Measurements from ENCODE around the gene BRD3OS. TPM values are rescaled to one million over a fixed set of nuclear protein-coding genes. Genes with fewer than 3 reads are reported as not detected.

BRD3OS gene
- total and polyA plus RNA-seq, 2 of the 13 experiments (the other 11 are each of a cell fraction or from before 2014, with no cell fraction given) = 4.9 to 5.7 TPM

DNA sequence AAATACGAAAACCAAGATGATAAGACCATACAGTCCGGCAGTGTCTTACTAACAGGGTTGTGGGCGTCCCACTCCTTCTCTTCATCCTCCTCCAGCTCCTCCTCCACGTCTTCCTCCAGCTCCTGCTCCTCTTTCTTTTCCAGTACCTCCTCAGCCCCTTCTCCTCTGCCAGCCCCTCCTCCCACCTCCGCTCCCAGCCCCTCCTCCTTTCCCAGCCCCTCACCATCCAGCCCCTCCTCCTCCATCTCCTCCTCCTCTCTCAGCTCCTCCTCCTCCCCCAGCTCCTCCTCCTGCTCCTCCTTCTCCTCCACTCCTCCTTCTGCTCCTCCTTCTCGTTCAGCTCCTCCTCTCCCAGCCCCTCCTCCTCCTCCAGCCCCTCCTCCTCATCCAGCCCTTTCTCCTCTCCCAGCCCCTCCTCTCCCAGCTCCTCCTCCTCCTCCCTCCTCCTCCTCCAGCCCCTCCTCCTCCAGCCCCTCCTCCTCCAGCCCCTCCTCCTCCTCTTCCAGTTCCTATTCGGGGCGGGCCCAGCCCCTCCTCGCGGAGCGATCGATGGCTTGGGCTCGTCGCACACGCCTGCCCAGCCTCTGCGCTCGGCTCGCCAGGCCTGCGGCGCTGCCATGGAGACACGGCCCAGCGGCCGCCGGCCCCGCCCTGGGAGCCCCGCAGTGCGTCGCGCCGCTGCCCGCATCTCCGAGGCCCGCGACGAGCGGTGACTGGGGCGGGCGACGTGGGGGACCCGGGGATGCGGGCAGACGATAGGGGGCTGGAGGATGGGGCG lies at the start of gene BRD3OS (continued):
- TF ChIP-seq AHDC1 (CRISPR knock-in tag; IDR thresholded peaks at IDR 0.05; ENCODE audit: borderline replicate concordance) = no peak
- TF ChIP-seq ZFP90 (CRISPR knock-in tag; IDR thresholded peaks at IDR 0.05; ENCODE audit: borderline replicate concordance) = no peak
- TF ChIP-seq FLYWCH1 (CRISPR knock-in tag; IDR thresholded peaks at IDR 0.05) = no peak
- 0 out of 2 replicates have a peak, but pooled peaks have one; percentile 40 for TF ChIP-seq ZMAT3 (CRISPR knock-in tag; conservative IDR thresholded peaks at IDR 0.05)
- peak; percentile 34 for TF ChIP-seq IKZF4 (CRISPR knock-in tag; IDR thresholded peaks at IDR 0.05; ENCODE audit: borderline replicate concordance, low read depth, not compliant biosample characterization)
- TF ChIP-seq TBL1XR1 (IDR thresholded peaks at IDR 0.05; ENCODE audit: borderline replicate concordance, low read length, partially characterized antibody) = peak; percentile 20
- TF ChIP-seq TIGD3 (CRISPR knock-in tag; IDR thresholded peaks at IDR 0.05; ENCODE audit: borderline replicate concordance) = no peak
- TF ChIP-seq SMAD1 (CRISPR knock-in tag; IDR thresholded peaks at IDR 0.05; ENCODE audit: borderline replicate concordance, low read depth) = peak; percentile 79; the same call in 1 of the 2 replicates
- no peak for TF ChIP-seq ARNTL (CRISPR knock-in tag; IDR thresholded peaks at IDR 0.05)
- no peak for TF ChIP-seq ZNF552 (CRISPR knock-in tag; IDR thresholded peaks at IDR 0.05; ENCODE audit: borderline replicate concordance)
- TF ChIP-seq ZNF292 (CRISPR knock-in tag; IDR thresholded peaks at IDR 0.05; ENCODE audit: borderline replicate concordance, low read depth) = no peak
- no peak for TF ChIP-seq EED (CRISPR knock-in tag; IDR thresholded peaks at IDR 0.05)
- TF ChIP-seq ZNF350 (CRISPR knock-in tag; IDR thresholded peaks at IDR 0.05; ENCODE audit: borderline replicate concordance, low read depth) = no peak
- TF ChIP-seq ZSCAN9 (CRISPR knock-in tag; IDR thresholded peaks at IDR 0.05; ENCODE audit: borderline replicate concordance) = peak; percentile 27; the same call in 1 of the 2 replicates
- no peak for TF ChIP-seq FOXP1 (IDR thresholded peaks at IDR 0.05)
- TF ChIP-seq FOXP1 (CRISPR knock-in tag; IDR thresholded peaks at IDR 0.05) = no peak
- no peak for TF ChIP-seq FOXJ3 (CRISPR knock-in tag; IDR thresholded peaks at IDR 0.05; ENCODE audit: borderline replicate concordance)
- 0 out of 2 replicates have a peak, but pooled peaks have one; percentile 56 for TF ChIP-seq GTF3A (CRISPR knock-in tag; conservative IDR thresholded peaks at IDR 0.05)
- no peak for TF ChIP-seq FOXC1 (CRISPR knock-in tag; IDR thresholded peaks at IDR 0.05; ENCODE audit: borderline replicate concordance)
- TF ChIP-seq ZNF282 (IDR thresholded peaks at IDR 0.05; ENCODE audit: partially characterized antibody) = no peak
- TF ChIP-seq ZNF3 (CRISPR knock-in tag; IDR thresholded peaks at IDR 0.05) = no peak
- TF ChIP-seq ZBTB34 (CRISPR knock-in tag; IDR thresholded peaks at IDR 0.05) = no peak
